A673 (cell line): ENCODE measurements around the gene PDSS1. TPM values are rescaled to one million over a fixed set of nuclear protein-coding genes. Genes with fewer than 3 reads are reported as not detected.

Experiments used
- BruUV-seq: library from RNA; stranded (reverse); fragments of 400-500 nt; replicated peaks from 2 replicates; lab custom pipeline; 2021; lab: Mats Ljungman, UMichigan
- CTCF ChIA-PET: fragments of 300-600 bp; sonication (Branson Sonifier 250); formaldehyde crosslinking; loops from one replicate; lab custom pipeline; 2022; ENCODE audit warnings: antibody characterized with exemption; lab: Charles Lee
- POLR2A ChIA-PET: fragments of 300-600 bp; sonication (Branson Sonifier 250); formaldehyde crosslinking; loops from one replicate; lab custom pipeline; 2022; ENCODE audit warnings: antibody characterized with exemption; ENCODE audit not compliant: low non-redundant PET; lab: Charles Lee
- DNase-seq: peaks from one replicate; pipeline ENCODE4 v3.0.0-alpha.2; 2015; ENCODE audit warnings: low spot score
- H3K27ac ChIP-seq: fragments of 200-600 bp; sonication (generic); 2 replicates; pipeline ENCODE4 v1.5.1; 2016; ENCODE audit warnings: mixed run types, low read depth, mild to moderate bottlenecking, mixed read lengths, antibody characterized with exemption, low read length; ENCODE audit not compliant: poor library complexity, severe bottlenecking
- H3K27me3 ChIP-seq: fragments of 200-600 bp; sonication (generic); replicated peaks from 2 replicates; pipeline ENCODE4 v1.6.1; 2017; ENCODE audit warnings: mixed run types, low read depth, mild to moderate bottlenecking, mixed read lengths, antibody characterized with exemption, low read length; ENCODE audit not compliant: insufficient read depth, poor library complexity
- H3K36me3 ChIP-seq: fragments of 200-600 bp; sonication (generic); 2 replicates; pipeline ENCODE4 v1.6.1; 2016; ENCODE audit warnings: mixed run types, mild to moderate bottlenecking, mixed read lengths, antibody characterized with exemption, low read length; ENCODE audit not compliant: insufficient read depth, poor library complexity, severe bottlenecking
- H3K4me1 ChIP-seq: fragments of 200-600 bp; sonication (generic); 2 replicates; pipeline ENCODE4 v1.6.1; 2017; ENCODE audit warnings: mixed run types, mild to moderate bottlenecking, mixed read lengths, antibody characterized with exemption, low read length; ENCODE audit not compliant: insufficient read depth, poor library complexity, severe bottlenecking
- H3K4me3 ChIP-seq: fragments of 200-600 bp; sonication (generic); 2 replicates; pipeline ENCODE4 v1.5.1; 2016; ENCODE audit warnings: low read depth, mixed run types, mild to moderate bottlenecking, mixed read lengths, low read length; ENCODE audit not compliant: poor library complexity, severe bottlenecking
- H3K9me3 ChIP-seq: fragments of 200-600 bp; sonication (generic); 2 replicates; pipeline ENCODE4 v1.6.1; 2016; ENCODE audit warnings: mixed run types, low read depth, mild to moderate bottlenecking, mixed read lengths, antibody characterized with exemption, low read length; ENCODE audit not compliant: poor library complexity, severe bottlenecking
- CTCF ChIP-seq: fragments of 300-800, 200-600 bp; sonication (generic); conservative IDR thresholded peaks from 2 replicates; pipeline ENCODE4 v1.5.1; 2017; ENCODE audit warnings: low read depth, mild to moderate bottlenecking, antibody characterized with exemption, low read length, moderate library complexity, mixed read lengths
- EZH2 ChIP-seq: fragments of 200-600 bp; sonication (generic); IDR thresholded peaks from 2 replicates; pipeline ENCODE4 v1.6.1; 2017; ENCODE audit warnings: borderline replicate concordance, low read depth, mild to moderate bottlenecking, mixed read lengths, antibody characterized with exemption, low read length; ENCODE audit not compliant: poor library complexity, severe bottlenecking
- intact Hi-C: fragments of 100-400 bp; cut with micrococcal nuclease; formaldehyde crosslinking; loops from one replicate; pipeline ENCODE4 v1.10.0; 2022; ENCODE audit not compliant: unreplicated experiment
- total RNA-seq: library from RNA; stranded (reverse); gene quantifications from 2 replicates; pipeline ENCODE4 v1.2.3, GENCODE V29; 2021

PDSS1 gene
- total RNA-seq, 1 experiment from 2014 or later = 55.4 TPM

- no peak for TF ChIP-seq EZH2
- ChIA-PET POLR2A (no interaction called here), CTCF (no interaction called here)
- intact Hi-C loops = no loop called here
- Histone ChIP-seq H3K9me3 (no peaks in the 10 kb centered on the region), H3K27me3 (no peaks in the 10 kb centered on the region), H3K4me3 (no peak overlapping the region), H3K27ac (no peak overlapping the region), H3K4me1 (no peaks in the 10 kb centered on the region), H3K36me3 (no peaks in the 10 kb centered on the region)
- BruUV-seq = no TSS peak
- no peak for DNase-seq
These were observed 78.8 kb downstream of the PDSS1 start for GRCh38 chr10:26776258-26776657.

- no peak for DNase-seq
- ChIA-PET POLR2A (no interaction called here), CTCF (no interaction called here)
- intact Hi-C loops = no loop called here
- BruUV-seq = no TSS peak
- TF ChIP-seq EZH2 (no peak), CTCF (no peak)
- no peaks in the 10 kb centered on the region for H3K36me3 ChIP-seq
- no peaks in the 10 kb centered on the region for H3K4me1 ChIP-seq
- no peaks in the 10 kb centered on the region for H3K9me3 ChIP-seq
- no peak overlapping the region for H3K27ac ChIP-seq
- H3K4me3 ChIP-seq = no peak overlapping the region
- no peaks in the 10 kb centered on the region for H3K27me3 ChIP-seq
These were observed 80.2 kb downstream of the PDSS1 start for GRCh38 chr10:26777686-26778085.

GRCh38 chr10:26779176-26779860 lies 81.8 kb downstream of the PDSS1 start:
- POLR2A ChIA-PET = no interaction called here

More at GRCh38 chr10:26779176-26779860, 81.8 kb downstream of the PDSS1 start:
- CTCF ChIA-PET = no interaction called here
- no peaks in the 10 kb centered on the region for H3K4me1 ChIP-seq
- H3K27ac ChIP-seq = no peak overlapping the region
- DNase-seq = no peak
- H3K27me3 ChIP-seq = no peaks in the 10 kb centered on the region
- no TSS peak for BruUV-seq
- intact Hi-C loops = no loop called here
- no peaks in the 10 kb centered on the region for H3K9me3 ChIP-seq
- H3K36me3 ChIP-seq = no peaks in the 10 kb centered on the region
- TF ChIP-seq EZH2 = no peak
- no peak for TF ChIP-seq CTCF
- no peak overlapping the region for H3K4me3 ChIP-seq
